Endothelial cell (in vitro differentiated cells): ENCODE results near the gene XYLT1. TPM values are rescaled to one million over a fixed set of nuclear protein-coding genes. Genes with fewer than 3 reads are reported as not detected.

ENCODE experiments used
- DNase-seq: peaks from one replicate; pipeline ENCODE4 v3.0.0; 2021; ENCODE audit warnings: low spot score
- H3K27ac Mint-ChIP-seq: one replicate; pipeline ENCODE4 v1.8.0; 2021; ENCODE audit warnings: mixed read lengths, inconsistent platforms; ENCODE audit not compliant: unreplicated experiment
- H3K27me3 Mint-ChIP-seq: one replicate; pipeline ENCODE4 v1.8.0; 2021; ENCODE audit warnings: mild to moderate bottlenecking, moderate library complexity, mixed read lengths, inconsistent platforms; ENCODE audit not compliant: unreplicated experiment
- H3K36me3 Mint-ChIP-seq: one replicate; pipeline ENCODE4 v1.8.0; 2021; ENCODE audit warnings: mild to moderate bottlenecking, low read depth, mixed read lengths, inconsistent platforms; ENCODE audit not compliant: unreplicated experiment
- H3K4me1 Mint-ChIP-seq: one replicate; pipeline ENCODE4 v1.8.0; 2021; ENCODE audit warnings: mild to moderate bottlenecking, mixed read lengths, inconsistent platforms; ENCODE audit not compliant: unreplicated experiment
- H3K4me3 Mint-ChIP-seq: one replicate; pipeline ENCODE4 v1.8.0; 2021; ENCODE audit warnings: mild to moderate bottlenecking, mixed read lengths, inconsistent platforms; ENCODE audit not compliant: unreplicated experiment
- H3K9me3 Mint-ChIP-seq: one replicate; pipeline ENCODE4 v1.8.0; 2021; ENCODE audit warnings: mixed read lengths, inconsistent platforms; ENCODE audit not compliant: unreplicated experiment
- total RNA-seq: library from RNA; stranded (reverse); fragmentation: NEBNext Ultra II Directional; extraction: Animal tissue kit (Norgen Biotek cat#: 25700); gene quantifications from one replicate; pipeline ENCODE4 v1.2.1, GENCODE V29; 2021; ENCODE audit not compliant: unreplicated experiment
- TF ChIP-seq, protein P1 (sequence below): fragments of 200-600 bp; sonication (generic); IDR thresholded peaks from one replicate; pipeline ENCODE4 v1.5.0; 2021; ENCODE audit warnings: antibody characterized with exemption; ENCODE audit not compliant: unreplicated experiment

The XYLT1 gene
- total RNA-seq, 1 donor from 2014 or later = 11.1 TPM

DNA sequence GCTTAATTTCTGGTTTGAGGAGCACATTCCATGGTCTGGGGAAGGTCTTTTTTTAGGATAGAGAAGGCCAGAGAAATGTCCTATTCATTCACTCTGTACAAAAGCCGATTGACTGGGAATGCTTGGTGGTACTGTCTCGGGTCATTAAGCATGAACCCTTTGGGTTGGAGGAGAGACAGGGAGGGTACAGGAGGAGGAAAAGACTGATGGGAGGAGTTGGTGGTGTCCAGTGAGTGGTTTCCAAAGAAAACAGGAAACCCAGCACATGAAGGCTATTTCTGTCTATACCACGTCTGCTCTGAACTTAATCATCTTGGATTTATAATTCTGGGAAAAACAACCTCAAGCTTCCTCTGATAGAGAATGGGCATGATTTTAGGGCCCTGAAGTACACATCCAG is 111.9 kb downstream of the XYLT1 start:
- H3K27me3 Mint-ChIP-seq = peaks cover 3% of the 10 kb centered on the region
- DNase-seq = no peak
- TF ChIP-seq, protein P1, sequence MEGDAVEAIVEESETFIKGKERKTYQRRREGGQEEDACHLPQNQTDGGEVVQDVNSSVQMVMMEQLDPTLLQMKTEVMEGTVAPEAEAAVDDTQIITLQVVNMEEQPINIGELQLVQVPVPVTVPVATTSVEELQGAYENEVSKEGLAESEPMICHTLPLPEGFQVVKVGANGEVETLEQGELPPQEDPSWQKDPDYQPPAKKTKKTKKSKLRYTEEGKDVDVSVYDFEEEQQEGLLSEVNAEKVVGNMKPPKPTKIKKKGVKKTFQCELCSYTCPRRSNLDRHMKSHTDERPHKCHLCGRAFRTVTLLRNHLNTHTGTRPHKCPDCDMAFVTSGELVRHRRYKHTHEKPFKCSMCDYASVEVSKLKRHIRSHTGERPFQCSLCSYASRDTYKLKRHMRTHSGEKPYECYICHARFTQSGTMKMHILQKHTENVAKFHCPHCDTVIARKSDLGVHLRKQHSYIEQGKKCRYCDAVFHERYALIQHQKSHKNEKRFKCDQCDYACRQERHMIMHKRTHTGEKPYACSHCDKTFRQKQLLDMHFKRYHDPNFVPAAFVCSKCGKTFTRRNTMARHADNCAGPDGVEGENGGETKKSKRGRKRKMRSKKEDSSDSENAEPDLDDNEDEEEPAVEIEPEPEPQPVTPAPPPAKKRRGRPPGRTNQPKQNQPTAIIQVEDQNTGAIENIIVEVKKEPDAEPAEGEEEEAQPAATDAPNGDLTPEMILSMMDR = no peak
- peaks cover 17% of the 10 kb centered on the region for H3K4me1 Mint-ChIP-seq
- H3K27ac Mint-ChIP-seq = no peak overlapping the region
- no peaks in the 10 kb centered on the region for H3K36me3 Mint-ChIP-seq
- H3K4me3 Mint-ChIP-seq = no peak overlapping the region
- H3K9me3 Mint-ChIP-seq = no peaks in the 10 kb centered on the region

DNA sequence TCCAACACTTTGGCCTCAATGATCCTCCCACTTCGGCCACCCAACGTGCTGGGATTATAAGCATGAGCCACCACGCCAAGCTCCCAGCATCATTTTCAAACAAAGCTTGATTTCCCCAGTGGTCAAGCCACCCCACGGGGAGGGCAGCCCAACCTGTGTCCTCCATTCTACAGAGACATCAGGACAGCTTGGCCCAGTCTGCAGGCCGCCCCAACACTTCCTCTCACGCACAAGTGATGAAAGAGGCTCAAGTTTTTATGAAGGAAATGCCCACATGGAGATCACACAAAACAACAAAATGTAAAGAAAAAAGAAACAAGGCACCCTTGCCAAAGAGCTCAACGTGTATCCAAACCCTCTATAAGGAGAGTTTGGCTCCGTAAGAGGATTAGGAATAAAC is 112.4 kb downstream of the XYLT1 start:
- H3K4me1 Mint-ChIP-seq = peaks cover 17% of the 10 kb centered on the region
- H3K27ac Mint-ChIP-seq = no peak overlapping the region
- H3K27me3 Mint-ChIP-seq = no peaks in the 10 kb centered on the region
- no peaks in the 10 kb centered on the region for H3K9me3 Mint-ChIP-seq
- H3K36me3 Mint-ChIP-seq = no peaks in the 10 kb centered on the region
- no peak overlapping the region for H3K4me3 Mint-ChIP-seq
- no peak for DNase-seq
- TF ChIP-seq, protein P1 = no peak

- no peak for DNase-seq
- peaks cover 17% of the 10 kb centered on the region for H3K4me1 Mint-ChIP-seq
- no peaks in the 10 kb centered on the region for H3K36me3 Mint-ChIP-seq
- H3K27ac Mint-ChIP-seq = no peak overlapping the region
- H3K9me3 Mint-ChIP-seq = no peaks in the 10 kb centered on the region
- no peak overlapping the region for H3K4me3 Mint-ChIP-seq
- TF ChIP-seq, protein P1 = no peak
- H3K27me3 Mint-ChIP-seq = no peaks in the 10 kb centered on the region
These were observed 113.3 kb downstream of the XYLT1 start for GRCh38 chr16:17357307-17358062.

DNA sequence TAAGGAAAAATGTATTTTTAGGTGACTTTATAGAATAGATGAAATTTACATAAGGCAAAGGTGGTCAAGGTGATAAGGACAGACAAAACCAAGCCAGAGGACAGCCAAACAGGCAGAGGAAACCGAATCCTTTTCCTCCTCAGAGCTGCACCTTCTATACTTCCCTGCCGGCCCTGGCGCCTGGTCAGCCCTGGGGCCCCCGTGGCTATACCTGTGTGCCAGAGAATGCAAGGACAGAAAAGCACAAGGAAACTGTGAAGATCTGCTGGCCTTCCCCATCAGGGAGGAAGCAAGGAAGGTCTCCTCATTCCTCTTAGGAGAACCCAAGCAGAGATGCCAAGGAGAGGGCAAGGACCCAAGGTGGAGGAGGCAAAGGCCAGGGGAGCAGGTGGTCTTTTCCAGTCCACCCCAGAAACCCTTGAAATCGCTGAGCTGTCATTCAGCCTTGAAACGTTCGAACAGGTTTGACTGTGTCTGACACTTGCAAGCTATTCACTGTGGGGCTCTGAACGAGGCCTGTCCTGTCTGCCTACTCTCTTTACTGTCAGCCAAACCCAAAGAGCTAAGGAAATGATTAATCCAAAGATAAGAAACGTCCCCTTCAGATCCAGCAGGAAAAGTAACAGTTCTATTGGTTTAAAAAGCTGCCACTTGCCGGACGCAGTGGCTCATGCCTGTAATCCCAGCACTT is 114.4 kb downstream of the XYLT1 start:
- TF ChIP-seq, protein P1 = no peak
- H3K27ac Mint-ChIP-seq = no peak overlapping the region
- no peaks in the 10 kb centered on the region for H3K36me3 Mint-ChIP-seq
- H3K9me3 Mint-ChIP-seq = no peaks in the 10 kb centered on the region
- H3K27me3 Mint-ChIP-seq = no peaks in the 10 kb centered on the region
- no peak overlapping the region for H3K4me3 Mint-ChIP-seq
- no peak for DNase-seq
- peaks cover 25% of the 10 kb centered on the region for H3K4me1 Mint-ChIP-seq

GRCh38 chr16:17354685-17355084 is 116.1 kb downstream of the XYLT1 start:
- TF ChIP-seq, protein P1 = no peak
- no peak overlapping the region for H3K4me3 Mint-ChIP-seq
- H3K27me3 Mint-ChIP-seq = no peaks in the 10 kb centered on the region
- peaks cover 27% of the 10 kb centered on the region for H3K4me1 Mint-ChIP-seq
- H3K9me3 Mint-ChIP-seq = no peaks in the 10 kb centered on the region
- H3K27ac Mint-ChIP-seq = no peak overlapping the region
- H3K36me3 Mint-ChIP-seq = no peaks in the 10 kb centered on the region
- DNase-seq = no peak
